Mammary epithelial cell (primary cell): ENCODE measurements around the gene TRPV6.

ENCODE experiments used
- CTCF ChIP-seq, 2 donors: IDR thresholded peaks in 1 of 2; conservative IDR thresholded peaks in 1 of 2; 2 replicates each; pipeline ENCODE4 v1.5.1; 2011 to 2012; ENCODE audit warnings: inconsistent platforms in 2 of 2, low read length in 2 of 2, mild to moderate bottlenecking in 2 of 2, control low read depth in 1 of 2, low read depth in 1 of 2; ENCODE audit not compliant: insufficient read depth in 1 of 2; ENCODE audit errors: extremely low read depth in 1 of 2
- EZH2 ChIP-seq: IDR thresholded peaks from 2 replicates; pipeline ENCODE4 v1.6.1; 2012; ENCODE audit warnings: low read length, inconsistent platforms, borderline replicate concordance

DNA sequence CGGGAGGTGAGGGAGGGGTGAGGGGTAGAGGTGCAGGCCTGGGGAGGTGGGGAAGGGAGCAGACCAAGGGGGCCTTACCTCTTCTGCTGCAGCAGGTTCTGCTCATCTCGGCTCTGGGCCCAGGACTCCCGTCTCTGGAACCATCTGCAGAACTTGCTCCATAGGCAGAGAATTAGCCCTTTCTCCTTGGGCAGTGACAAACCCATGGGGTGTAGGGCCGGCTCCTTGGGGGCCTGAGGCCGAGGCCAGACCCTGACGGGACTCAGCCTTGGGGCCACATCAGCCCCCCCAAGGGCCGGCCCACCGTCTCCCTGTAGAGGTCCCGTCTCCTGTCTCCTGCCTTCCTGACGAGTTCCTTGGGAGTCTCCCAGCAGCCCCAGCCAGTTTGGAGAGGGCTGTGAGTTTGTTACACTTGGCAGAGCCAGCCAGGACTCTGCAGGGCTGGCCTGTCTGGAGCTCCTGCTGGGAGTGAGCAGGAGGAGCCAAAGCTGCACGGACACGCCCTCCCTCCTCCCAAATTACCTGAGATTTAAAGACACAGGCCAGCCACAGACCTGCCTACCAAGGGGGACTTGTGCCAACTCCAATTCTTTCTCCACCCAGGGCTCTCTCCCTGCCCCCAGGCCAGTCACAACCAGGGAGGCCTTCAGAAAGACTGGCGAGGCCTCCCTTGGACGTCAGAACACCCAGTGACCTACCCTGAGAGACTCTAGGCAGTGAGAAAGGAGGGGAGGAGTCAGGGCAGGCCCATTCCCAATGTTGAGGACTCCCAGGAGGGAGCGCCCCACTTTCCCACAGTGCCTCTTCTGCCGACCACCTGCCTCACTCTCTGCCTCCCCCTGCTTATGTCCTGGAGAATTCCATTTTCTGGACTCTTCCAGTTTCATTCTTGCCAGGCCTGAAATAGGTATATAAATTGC, at the start of gene TRPV6:
- no peak for TF ChIP-seq CTCF (conservative IDR thresholded peaks at IDR 0.05 in 1 of 2, IDR thresholded peaks at IDR 0.05 in 1 of 2; ENCODE audit: extremely low read depth in 1 of 2, insufficient read depth in 1 of 2, low read depth in 1 of 2, low read length in 2 of 2)
- TF ChIP-seq EZH2, result no peak
